Mammary microvascular endothelial cell (primary cell): ENCODE data around the gene KRT33B. TPM values are rescaled to one million over a fixed set of nuclear protein-coding genes. Genes with fewer than 3 reads are reported as not detected.

Experiments
- total RNA-seq: library from RNA; depleted of rRNA; stranded (reverse); fragments of >200 nt; gene quantifications from 2 replicates; pipeline ENCODE4 v1.2.3, GENCODE V29; 2015

The KRT33B gene
- not detected in 2 replicates for total RNA-seq

GRCh38 chr17:41369713-41370112, at the start of gene KRT33B:
TSS of gene KRT33B (minus strand) at chr17:41369813. CDS start at chr17:41369750, 63 bp downstream.

GRCh38 chr17:41396996-41397660, 27.5 kb upstream of the KRT33B start, which contains the start of gene KRT31:
TSS of gene KRT31 (minus strand) at chr17:41397608. CDS start at chr17:41397539, 69 bp downstream.

GRCh38 chr17:41381943-41382342, 12.3 kb upstream of the KRT33B start, which contains the start of gene KRT34:
TSS of gene KRT34 (minus strand) at chr17:41382306. CDS start at chr17:41382246, 60 bp downstream.

GRCh38 chr17:41350381-41350878, 19.2 kb downstream of the KRT33B start, which contains the start of gene KRT33A:
TSS of gene KRT33A (minus strand) at chr17:41350828. CDS start at chr17:41350767, 61 bp downstream.

GRCh38 chr17:41315204-41315794, 54.3 kb downstream of the KRT33B start, which contains the start of gene KRTAP17-1:
TSS of gene KRTAP17-1 (minus strand) at chr17:41315710. CDS start at chr17:41315650, 60 bp downstream.

Other genes with a start within 250 kb of the KRT33B start
- not detected in 2 replicates for gene KRTAP4-12, start 245.6 kb downstream of the KRT33B start, total RNA-seq
- not detected in 2 replicates for gene KRTAP4-6, start 229.3 kb downstream of the KRT33B start, total RNA-seq
- not detected in 2 replicates for gene KRTAP4-5, start 220.0 kb downstream of the KRT33B start, total RNA-seq
- not detected in 2 replicates for gene KRTAP4-4, start 209.1 kb downstream of the KRT33B start, total RNA-seq
- gene KRTAP4-3, start 201.6 kb downstream of the KRT33B start, total RNA-seq: not detected in 2 replicates
- gene KRTAP4-2, start 191.6 kb downstream of the KRT33B start, total RNA-seq: not detected in 2 replicates
- not detected in 2 replicates for gene KRTAP4-1, start 184.9 kb downstream of the KRT33B start, total RNA-seq
- not detected in 2 replicates for gene KRTAP9-1, start 179.9 kb downstream of the KRT33B start, total RNA-seq
- gene KRTAP9-2, start 143.2 kb downstream of the KRT33B start, total RNA-seq: not detected in 2 replicates
- gene KRTAP9-3, start 137.4 kb downstream of the KRT33B start, total RNA-seq: not detected in 2 replicates
- gene KRTAP9-8, start 131.8 kb downstream of the KRT33B start, total RNA-seq: not detected in 2 replicates
- gene KRTAP9-4, start 120.1 kb downstream of the KRT33B start, total RNA-seq: not detected in 2 replicates
- not detected in 2 replicates for gene KRTAP9-9, start 114.4 kb downstream of the KRT33B start, total RNA-seq
- gene KRTAP9-6, start 104.4 kb downstream of the KRT33B start, total RNA-seq: not detected in 2 replicates
- not detected in 2 replicates for gene KRTAP9-7, start 94.1 kb downstream of the KRT33B start, total RNA-seq
- not detected in 2 replicates for gene KRTAP29-1, start 67.0 kb downstream of the KRT33B start, total RNA-seq
- gene KRTAP16-1, start 60.5 kb downstream of the KRT33B start, total RNA-seq: not detected in 2 replicates
- gene KRTAP17-1, start 54.1 kb downstream of the KRT33B start, total RNA-seq: not detected in 2 replicates
- not detected in 2 replicates for gene KRT33A, start 19.0 kb downstream of the KRT33B start, total RNA-seq
- 0.69 and 1.00 TPM in 2 replicates for gene KRT34, start 12.5 kb upstream of the KRT33B start, total RNA-seq
- gene KRT31, start 27.8 kb upstream of the KRT33B start, total RNA-seq: not detected in 2 replicates
- gene KRT37, start 54.8 kb upstream of the KRT33B start, total RNA-seq: not detected in 2 replicates
- gene KRT38, start 71.2 kb upstream of the KRT33B start, total RNA-seq: not detected in 2 replicates
- gene KRT32, start 97.6 kb upstream of the KRT33B start, total RNA-seq: not detected in 2 replicates
- gene KRT35, start 111.3 kb upstream of the KRT33B start, total RNA-seq: not detected in 2 replicates
- 0.27 TPM in 1 of 2 replicates, not detected in the other for gene KRT36, start 120.1 kb upstream of the KRT33B start, total RNA-seq
- gene KRT13, start 135.8 kb upstream of the KRT33B start, total RNA-seq: not detected in 2 replicates
- gene KRT15, start 149.1 kb upstream of the KRT33B start, total RNA-seq: 18.9 and 31.8 TPM in 2 replicates
- 492 and 493 TPM in 2 replicates for gene KRT19, start 158.5 kb upstream of the KRT33B start, total RNA-seq
- not detected in 2 replicates for gene KRT9, start 202.2 kb upstream of the KRT33B start, total RNA-seq
- gene KRT14, start 217.1 kb upstream of the KRT33B start, total RNA-seq: not detected in 2 replicates
- not detected in 2 replicates for gene KRT16, start 243.0 kb upstream of the KRT33B start, total RNA-seq